HG02973 (cell line): ENCODE data around the gene PLEK2.
A peak's percentile ranks its signal among the peaks of the same experiment; 100 is the strongest.
"Not testable (repeated sequence)": the region's sequence is repeated elsewhere in the genome, so short reads cannot be mapped to it uniquely, and the experiment has no call there.

Experiments used
- ATAC-seq: cut with Tn5 transposase; IDR thresholded peaks from one replicate; pipeline ENCODE4 v1.9.1; 2021; ENCODE audit warnings: moderate library complexity; ENCODE audit not compliant: unreplicated experiment

The PLEK2 gene

GRCh38 chr14:67360470-67361206 lies 51.3 kb downstream of the PLEK2 start:
- peak; percentile 23 for ATAC-seq

- peak; percentile 89 for ATAC-seq
Measured at GRCh38 chr14:67359775-67360469, 52.0 kb downstream of the PLEK2 start, which contains the start of the genes ATP6V1D and EIF2S1. Gene ATP6V1D, minus strand, starts transcription at chr14:67359804. Its CDS starts 106 bp downstream, at chr14:67359698. Gene EIF2S1, plus strand, starts transcription at chr14:67360328. Its CDS starts 4,440 bp downstream, at chr14:67364768.

GRCh38 chr14:67358924-67359774 lies 52.8 kb downstream of the PLEK2 start:
- ATAC-seq: peak; percentile 0

DNA sequence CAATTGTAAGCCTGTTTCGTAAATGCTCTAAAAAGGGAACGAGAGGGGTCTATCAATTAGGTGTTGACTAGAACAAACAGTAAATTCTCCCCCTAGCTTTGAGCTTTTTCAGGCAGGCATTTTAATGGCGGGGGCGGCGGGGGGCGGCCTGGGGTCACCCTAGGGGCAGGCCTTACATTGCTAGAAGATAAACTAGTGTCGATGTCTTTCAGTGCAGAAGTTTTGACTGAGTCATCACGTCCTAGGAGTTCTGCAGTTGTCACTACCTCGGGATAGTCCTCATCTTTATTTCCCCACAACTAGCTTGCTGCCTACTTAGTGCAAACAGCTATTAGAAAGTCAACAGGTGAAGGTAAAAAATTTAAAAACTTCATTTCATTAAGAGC lies 54.0 kb downstream of the PLEK2 start:
- no peak for ATAC-seq

DNA sequence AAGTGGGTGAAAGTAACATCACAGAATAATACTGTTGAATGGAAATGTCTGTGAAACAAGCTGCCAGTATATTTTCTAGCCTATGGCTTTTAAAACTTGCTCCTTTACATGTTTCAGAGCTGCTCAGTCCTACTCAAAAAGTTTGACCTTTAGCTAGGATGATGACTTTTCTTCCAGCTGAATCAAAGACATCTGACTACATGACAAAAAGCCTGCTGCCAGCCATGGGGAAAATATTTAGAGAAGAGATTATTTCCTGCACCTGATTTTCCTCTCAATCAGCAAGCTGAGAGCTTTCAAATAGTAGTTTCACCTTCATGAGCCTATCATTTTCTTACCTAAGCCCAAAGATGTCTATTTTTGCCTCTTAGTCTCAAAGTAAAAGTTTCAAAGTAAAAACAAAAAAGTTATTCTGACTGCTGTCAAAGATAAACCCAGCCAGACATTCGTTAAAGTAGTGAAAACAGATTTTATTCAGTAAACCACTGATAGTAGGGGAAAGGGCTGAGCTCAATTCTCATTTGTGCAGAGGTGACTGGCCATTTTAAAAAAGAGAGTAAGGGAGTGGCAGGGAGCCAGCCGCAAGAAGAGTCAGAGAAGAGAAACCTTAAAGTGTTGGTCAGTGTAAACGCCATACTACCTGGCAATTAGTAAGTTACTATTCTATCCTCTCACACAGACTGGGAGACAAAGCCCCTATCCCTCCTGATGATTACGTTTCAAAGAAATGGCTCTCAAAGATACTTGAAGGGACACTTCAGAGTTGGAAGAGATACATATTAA lies 54.6 kb downstream of the PLEK2 start:
- ATAC-seq: no peak

- ATAC-seq: no peak
Measured at GRCh38 chr14:67352055-67352454, 59.9 kb downstream of the PLEK2 start.

DNA sequence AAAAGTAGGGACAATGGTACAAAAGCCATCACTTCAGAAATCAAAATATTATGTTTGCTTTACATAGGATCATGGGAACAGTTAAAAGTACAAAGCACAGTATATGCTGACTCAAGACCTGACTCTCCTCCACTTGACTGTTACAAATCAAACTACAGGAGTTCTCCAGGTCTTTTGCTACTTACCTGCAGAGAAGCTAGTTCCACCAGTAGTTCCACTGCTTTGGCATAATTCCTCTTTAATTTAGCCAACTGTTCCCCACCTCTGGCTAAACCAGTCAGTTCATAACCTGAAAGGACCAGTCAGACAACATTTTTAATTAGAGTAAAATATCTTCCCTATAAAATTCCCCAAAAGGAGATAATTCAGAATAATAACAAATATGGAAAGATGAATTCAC lies 66.4 kb downstream of the PLEK2 start:
- ATAC-seq: no peak

GRCh38 chr14:67343601-67344230 lies 68.2 kb downstream of the PLEK2 start:
- no peak for ATAC-seq

- ATAC-seq: not testable (repeated sequence)
Measured at GRCh38 chr14:67341231-67341630, 70.7 kb downstream of the PLEK2 start.
